Jurkat, Clone E6-1 (cell line): ENCODE measurements around the gene NTN5.
A peak's percentile ranks its signal among the peaks of the same experiment; 100 is the strongest.

Experiments used
- DNase-seq: peaks from one replicate; pipeline ENCODE4 v3.0.0-alpha.2; 2011; ENCODE audit warnings: low read depth, low spot score
- H3K4me3 ChIP-seq: 2 replicates; pipeline ENCODE4 v1.5.1; 2011; ENCODE audit warnings: mild to moderate bottlenecking, low read length, control low read depth, moderate library complexity

The NTN5 gene

DNA sequence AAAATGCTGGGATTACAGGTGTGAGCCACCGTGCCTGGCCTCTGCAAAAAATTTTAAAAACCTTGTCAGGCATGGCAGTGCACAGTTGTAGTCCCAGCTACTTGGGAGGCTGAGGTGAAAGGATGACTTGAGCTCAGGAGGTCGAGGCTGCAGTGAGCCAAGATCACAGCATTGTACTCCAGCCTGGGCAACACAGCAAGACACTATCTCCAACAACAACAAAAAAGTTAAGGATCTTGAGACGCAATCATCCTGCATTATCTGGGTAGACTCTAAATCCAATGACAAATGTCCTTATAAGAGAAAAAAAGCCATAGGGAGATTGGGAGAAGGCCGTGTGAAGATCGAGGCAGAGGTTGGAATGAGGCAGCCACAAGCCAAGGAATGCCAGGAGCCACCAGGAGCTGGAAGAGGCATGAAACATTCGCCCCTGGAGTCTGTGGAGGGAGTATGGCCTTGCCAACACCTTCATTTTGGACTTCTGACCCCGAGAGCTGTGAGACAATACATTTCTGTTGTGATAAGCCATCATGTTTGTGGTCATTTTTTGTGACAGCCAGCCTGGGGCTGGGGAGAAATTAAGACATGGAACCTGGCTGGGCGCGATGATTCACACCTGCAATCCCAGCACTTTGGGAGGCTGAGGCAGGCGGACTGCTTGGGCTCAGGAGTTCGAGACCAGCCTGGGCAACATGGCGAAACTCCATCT, 21.7 kb downstream of the NTN5 start:
- DNase-seq: no peak
- H3K4me3 ChIP-seq: no peak overlapping the region

DNA sequence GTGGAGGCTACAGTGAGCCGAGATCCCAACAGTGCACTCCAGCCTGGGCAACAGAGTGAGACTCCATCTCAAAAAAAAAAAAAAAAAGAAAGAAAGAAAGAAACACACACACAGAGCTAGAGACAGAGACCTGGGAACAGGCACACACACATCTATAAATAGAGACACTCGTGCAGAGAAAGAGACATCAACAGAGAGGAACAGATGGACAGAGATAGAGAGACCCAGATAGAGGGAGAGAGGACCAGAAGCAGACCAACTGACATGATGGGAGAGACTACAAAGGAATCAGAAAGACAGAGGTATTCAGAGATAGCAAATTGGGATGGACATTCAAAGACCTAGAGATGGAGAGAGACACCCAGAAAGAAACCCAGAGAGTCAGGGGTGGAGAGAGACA, 24.7 kb downstream of the NTN5 start:
- no peak overlapping the region for H3K4me3 ChIP-seq
- no peak for DNase-seq

DNA sequence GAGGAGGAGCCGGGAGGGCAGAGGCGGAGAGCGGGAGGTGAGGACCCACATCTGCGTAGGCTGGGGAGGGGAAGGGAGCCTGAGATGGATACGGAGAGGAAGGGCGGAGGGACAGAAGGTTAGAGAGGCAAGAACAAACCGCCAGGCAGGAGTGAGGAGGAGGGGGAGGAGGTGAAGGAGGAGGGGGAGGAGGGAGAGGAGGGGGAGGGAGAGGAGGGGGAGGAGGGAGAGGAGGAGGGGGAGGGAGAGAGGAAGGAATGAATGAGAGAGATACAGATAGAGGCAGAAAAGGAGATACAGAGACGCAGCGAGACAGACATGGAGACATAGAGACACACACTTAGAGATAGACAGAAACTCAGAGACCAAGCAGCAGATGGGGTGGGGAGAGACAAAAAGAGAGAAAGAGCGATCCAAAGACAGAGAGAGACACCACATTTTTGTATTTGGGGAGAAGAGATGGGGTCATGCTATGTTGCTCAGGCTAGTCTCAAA, 26.0 kb downstream of the NTN5 start:
- peak; percentile 86 for DNase-seq
- H3K4me3 ChIP-seq: peak overlapping the region; percentile 58

DNA sequence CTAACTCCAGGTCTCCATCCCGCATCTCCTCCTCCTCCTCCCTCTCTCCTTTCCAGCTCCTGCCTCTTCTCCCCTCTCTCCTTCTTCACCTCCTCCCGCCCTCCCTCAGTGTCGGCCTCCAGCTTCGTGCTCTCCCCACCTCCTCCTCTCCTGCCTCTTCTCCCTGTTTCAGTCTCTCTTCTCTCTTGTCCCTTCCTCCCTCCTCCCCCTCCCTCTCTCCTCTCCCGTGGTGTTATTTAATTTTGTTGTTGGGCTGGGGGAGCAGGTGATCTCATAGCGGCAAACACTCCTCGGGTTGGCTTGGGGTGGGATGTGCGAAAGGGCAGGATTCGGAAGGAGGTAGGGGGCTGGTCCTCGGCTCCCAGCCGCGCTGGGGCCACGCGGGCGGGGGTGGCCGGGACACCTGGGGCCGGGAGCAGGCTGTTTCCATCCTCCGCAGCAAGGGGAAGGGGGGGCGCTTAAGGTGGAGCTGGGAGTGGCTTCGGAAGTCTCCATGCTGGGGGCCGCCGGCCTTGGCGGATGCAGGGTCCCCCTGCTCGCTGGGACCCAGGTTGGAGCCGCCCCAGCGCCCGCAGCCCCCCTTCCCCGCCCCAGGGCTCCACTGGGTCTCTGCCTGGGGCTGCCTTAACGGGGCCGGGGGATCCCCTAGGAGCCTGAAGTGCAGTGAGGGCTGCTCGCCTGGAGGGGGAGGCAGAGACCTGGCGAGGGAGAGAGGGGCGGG, 26.7 kb downstream of the NTN5 start, which contains the start of gene CA11:
Gene CA11, minus strand, starts transcription at position 187 of the 721 bp plus-strand sequence. CDS start 555 bp downstream, outside the sequence.
- DNase-seq: no peak
- peak within 1 kb of the TSS; percentile 58 for H3K4me3 ChIP-seq

DNA sequence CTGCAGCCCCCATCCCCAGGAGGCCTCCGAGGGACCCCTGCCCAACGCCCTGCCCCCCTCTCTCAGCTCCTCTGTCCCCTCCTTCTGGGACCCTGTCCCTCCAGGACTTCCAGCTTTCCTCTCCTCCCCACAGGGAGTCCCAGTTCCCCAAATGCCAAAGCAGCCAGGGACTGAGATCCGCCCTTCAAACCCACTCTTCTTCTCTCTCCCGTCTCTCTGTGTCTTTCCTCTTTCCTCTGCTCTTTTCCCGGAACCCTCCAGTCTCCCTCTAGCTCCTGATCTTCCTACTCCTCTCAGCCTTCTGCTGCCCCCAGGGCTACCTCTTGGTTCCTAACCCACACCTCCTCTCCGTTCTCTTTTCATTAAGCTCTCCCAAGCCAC, 27.2 kb downstream of the NTN5 start:
- DNase-seq: no peak
- peak overlapping the region; percentile 58 for H3K4me3 ChIP-seq

DNA sequence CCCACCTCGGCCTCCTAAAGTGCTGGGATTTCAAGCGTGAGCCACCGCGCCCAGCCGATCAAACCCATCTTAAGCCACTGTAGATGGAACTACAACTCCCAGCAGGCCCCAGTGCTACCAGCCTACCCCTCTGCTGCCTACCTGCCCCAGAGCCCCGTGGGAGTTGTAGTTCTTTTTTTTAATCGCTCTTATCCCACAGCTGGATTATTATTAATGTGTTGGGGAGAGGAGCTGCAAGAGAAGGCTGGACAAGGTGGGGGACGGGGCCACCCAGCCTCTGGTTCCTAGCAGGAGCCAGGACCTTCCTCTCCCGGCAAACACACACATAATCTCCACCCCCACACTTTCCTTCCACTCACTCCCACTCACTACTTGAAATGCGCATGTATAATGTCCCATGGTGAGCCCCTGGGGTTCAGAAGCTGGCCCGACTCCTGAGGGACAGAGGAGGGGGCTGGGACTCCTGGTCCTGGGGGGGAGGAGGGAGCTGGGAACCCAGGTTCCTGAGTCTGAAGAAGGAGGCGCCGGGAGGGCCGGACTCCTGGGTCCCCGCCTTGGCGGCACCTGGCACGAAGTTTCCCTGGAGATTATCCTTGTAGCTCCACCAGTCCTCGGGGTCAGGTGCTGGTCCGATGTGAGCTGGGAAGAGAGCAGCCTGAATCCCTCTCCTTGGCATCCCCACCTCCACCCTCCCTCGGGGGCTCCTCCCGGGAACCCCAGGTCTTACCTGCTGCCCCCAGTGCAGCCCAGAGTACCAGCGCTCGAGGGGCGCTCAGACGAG, 27.8 kb downstream of the NTN5 start:
- peak; percentile 80 for DNase-seq

DNA sequence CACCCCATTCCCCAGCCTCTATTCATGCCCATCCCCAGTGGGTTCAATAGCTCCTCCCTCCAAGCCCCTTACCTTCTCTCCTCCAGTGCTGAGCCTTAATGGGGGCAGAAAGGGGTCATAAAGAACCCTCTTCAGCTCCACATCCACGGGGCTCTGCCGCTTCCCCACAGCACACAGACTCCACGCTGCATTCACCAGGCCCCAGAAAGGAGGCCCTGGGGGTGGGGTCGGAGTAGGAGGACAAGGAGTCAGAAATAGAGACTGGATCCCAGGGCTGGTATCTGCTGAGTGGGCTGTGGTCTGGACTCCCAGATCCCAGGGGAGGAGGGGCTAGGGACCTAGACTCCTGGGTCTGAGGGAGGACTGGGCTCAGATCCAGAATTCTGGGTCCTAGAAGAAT, 28.5 kb downstream of the NTN5 start:
- H3K4me3 ChIP-seq: peak overlapping the region; percentile 58
- no peak for DNase-seq

More for the DNA sequence above, 27.8 kb downstream of the NTN5 start:
- H3K4me3 ChIP-seq: peak overlapping the region; percentile 58

DNA sequence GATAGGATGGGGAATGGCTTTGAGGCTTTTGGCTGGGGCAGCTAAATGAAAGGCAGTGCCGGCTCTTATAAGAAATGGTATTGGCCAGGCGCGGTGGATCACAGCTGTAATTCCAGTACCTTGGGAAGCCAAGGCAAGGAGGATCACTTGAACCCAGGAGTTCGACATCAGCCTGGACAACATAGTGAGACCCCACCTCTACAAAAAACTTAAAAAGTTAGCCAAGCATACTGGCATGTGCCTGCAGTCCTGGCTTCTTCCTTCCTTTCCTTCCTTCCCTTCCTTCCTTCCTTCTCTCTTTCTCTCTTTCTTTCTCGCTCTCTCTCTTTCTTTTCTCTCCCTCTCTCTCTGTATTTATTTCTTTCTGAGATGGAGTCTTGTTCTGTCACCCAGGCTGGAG, 30.0 kb downstream of the NTN5 start:
- H3K4me3 ChIP-seq: no peak overlapping the region
- DNase-seq: no peak

DNA sequence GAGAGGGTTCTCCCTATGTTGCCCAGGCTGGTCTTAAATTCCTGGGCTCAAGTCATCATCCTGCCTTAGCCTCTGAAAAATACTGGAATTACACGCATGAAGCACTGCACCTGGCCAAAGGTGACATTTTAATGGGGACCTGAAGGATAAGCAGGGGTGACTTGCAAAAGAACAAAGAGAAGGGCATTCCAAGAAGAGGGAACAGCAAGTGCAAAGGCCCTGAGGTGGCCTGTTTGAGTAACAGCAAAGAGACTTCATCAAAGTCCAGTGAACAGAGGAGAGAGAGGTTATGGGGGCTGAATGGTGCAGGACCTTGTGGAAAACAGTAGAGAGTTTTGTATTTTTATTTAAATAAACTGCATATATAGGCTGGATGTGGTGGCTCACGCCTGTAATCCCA, 31.0 kb downstream of the NTN5 start:
- DNase-seq: no peak
- no peak overlapping the region for H3K4me3 ChIP-seq

DNA sequence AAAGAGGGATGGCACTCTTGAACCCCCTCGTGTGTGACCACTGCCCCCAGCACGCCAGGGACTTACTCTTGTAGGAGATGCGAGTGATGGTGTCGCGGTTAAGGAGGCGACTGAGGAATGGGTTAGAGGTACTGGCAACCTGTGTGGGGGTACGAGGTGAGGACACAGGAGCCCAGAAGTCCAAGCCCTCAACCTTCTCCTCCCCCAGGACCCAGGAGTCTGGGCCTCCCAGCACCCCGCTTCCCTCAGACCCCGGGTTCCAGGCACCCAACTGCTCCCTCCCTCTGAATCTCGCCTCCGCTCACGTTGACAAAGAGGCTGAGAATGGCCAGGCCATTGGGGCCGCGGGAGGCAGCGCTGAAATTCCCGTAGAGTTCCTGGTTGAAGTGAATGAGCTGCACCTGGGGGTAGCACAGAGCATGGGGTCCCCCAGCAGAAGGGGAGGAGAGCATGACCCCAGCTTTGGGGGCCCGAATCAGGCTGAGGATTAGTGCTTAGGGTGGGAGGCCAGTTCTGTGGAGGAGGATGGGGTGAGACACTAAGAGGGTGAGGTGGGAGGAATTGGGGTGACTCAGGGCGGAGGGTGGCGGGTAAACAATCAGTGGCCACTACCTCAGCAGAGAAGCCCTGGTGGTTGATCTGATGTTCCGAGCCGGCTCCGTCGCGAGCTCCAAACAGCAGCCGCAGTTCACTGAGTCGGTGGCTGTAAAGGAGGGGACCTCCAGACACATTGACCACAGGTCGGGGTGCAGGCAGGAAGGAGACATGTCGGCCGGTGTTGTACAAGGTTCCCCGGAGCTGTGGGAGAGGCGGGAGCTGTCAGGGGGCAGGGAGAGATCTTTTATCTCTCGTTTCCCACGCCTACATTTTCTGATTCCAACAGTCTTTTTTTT, 33.1 kb downstream of the NTN5 start:
- H3K4me3 ChIP-seq: no peak overlapping the region
- no peak for DNase-seq

DNA sequence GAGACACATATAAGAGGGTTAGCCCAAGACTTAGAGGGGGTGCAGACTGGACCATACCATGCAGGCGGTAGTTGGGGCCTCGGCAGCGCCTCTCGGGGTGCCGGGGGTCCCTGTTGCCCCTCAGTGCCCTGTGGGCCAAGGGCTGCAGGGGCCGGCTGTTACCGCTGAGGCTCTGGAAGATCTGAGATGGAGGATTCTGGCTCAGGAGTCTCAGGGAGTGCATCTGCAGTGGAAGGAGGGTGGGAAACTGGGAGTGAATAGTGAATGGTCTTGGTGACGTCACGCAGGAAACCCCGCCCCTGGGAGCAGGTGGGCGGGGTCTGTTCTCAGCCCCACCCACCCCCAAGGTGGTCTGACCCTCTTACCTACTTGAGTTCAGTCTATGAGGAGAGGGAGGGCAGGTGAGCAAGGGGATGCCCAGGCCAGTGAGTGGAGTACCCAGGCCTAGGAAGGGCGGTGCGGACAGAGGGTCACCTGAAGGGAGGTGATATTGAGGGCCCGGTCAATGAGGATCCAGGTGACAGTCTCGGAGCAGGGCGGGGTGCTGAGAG, 33.9 kb downstream of the NTN5 start:
- H3K4me3 ChIP-seq: peak overlapping the region; percentile 57
- no peak for DNase-seq

DNA sequence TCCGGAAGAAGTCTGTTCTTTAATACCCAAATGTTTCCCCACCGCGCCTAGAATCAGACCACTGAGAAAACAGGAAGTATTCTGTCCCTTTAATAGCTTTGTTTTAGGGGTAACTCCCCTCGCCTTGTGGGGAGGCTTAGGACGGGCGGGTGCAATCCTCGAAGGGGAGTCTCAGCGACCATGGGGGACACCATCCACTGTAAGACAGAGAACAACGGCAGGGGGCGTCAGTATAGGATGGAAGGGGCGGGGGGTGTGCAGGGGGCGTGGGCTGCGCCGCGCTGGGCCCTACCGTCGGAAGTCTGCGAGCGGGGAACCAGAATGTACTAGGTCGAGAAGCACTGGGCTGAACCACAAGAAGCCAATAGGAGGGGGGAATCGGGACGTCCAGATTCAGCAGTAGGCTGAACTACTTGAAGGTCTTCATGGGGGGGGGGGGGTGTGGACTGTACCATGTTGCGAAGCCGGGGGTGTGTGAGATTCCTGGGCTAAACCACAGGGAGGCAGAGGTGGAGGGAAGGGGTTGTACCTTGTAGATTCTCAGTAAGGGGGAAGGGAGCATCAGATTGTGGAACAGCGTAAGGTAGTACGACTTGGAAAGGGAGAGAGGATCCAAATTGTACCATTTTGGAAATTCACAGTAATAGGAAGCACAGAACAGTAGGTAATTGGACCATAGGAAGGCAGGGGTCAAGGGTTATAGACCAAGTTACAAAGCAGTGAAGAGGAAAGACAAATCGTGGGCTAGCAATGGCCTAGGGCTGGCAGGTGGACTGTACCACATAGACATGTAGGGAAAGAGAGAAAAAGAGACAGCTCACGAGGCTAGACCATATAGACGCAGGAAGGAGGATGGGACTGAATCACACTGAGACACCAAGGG, 34.6 kb downstream of the NTN5 start:
- DNase-seq: peak; percentile 96
- H3K4me3 ChIP-seq: peak overlapping the region; percentile 57

DNA sequence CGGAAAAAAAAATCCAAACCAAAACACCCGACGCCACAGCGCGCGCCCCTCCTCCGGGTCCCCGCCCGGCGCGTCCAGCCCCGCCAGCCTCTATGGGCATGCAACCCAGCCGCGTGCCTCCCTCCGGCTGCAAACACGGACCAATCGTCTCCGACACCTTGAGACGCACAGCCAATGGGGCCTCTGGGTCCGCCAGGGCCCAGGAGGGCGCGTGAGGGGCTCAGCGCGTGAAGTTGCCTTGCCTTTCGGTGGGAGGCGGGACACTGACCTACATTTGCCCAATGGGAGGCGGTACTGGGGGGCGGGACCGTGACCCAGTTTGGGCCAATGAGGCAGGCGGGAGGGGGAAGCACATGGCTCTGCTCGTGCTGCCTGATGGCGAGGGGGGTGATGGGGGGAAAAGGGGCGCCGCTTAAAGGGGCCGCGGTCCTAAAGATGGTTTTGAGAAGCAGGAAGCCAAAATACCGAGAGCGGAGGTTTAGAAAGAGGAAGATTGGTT, 35.3 kb downstream of the NTN5 start:
- DNase-seq: peak; percentile 99
- peak overlapping the region; percentile 76 for H3K4me3 ChIP-seq

DNA sequence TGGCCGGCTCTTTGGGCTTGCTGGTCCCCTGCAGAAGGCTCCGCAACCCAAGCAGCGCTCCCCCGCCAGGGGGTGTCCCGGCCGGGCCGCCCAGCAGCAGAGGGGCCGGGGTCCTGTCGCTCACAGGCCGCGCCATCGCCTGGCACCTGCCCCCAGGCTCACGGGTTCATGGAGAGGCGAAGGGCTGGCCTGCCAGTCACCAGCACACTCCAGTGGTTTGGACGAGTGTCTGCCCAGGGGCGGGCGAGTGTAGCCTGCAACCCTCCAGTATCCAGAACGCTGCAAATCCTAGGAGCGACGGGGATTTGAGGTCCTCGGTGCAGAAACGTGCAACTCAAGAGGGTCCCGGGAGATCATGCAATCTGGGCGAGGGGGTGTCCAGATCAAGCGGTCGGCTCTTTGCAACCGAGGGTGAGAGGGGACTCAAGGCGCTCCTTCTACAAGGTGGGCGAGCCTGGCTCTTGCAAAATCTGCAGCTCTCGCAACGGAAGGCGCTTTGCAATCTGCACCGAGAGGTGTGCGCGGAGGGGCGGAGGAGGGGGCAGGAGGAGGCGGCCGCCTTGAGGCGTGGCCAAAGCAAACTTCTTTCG, 35.9 kb downstream of the NTN5 start, which contains the start of gene DBP:
Gene DBP, minus strand, starts transcription at position 521 of the 590 bp plus-strand sequence. Its CDS starts 385 bp downstream, at position 136.
- DNase-seq: no peak
- H3K4me3 ChIP-seq: peak within 1 kb of the TSS; percentile 76

DNA sequence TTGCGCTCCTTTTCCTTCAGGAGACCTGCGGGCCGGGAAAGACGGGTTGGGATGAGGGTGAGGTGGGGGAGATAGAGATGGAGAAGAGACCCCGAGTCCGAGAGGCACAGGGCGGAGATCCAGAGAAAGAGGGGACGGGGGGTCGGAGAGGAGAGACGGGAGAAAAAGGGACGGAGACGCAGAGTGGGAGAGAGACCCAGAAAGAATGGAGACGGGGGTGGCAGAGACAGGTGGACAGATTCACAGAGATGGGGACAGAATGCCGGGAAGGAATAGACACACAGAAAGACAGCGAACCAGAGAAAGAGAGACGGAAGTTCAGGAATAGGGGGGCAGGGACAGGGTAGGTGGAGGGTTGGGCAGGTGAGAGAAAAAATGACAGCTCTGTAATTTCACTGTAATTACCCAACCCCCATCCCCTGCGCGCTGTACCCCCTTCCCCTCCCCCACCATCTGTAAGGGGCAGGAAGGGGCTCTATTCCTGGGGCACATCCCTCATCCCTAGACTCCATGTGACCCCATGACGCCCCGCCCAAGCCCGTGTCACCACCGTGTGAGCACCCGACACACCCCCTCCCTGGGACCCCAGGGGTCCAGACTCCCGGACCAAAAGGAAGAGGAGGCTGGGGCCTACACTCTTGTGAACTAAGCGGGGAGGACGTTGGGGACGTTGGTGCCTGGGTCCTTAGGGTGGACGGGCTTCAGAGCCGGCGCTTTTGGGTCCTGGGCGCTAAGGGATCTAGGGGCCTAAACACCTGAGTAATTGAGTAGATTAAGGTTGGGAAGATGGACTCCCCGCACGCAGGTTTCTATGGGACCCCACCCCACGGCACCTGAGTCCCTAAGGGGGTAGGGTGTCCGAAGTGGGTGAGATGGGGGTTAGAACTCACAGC, 36.6 kb downstream of the NTN5 start:
- no peak for DNase-seq
- H3K4me3 ChIP-seq: peak overlapping the region; percentile 76
